Measurements from ENCODE around the gene LRBA. TPM values are rescaled to one million over a fixed set of nuclear protein-coding genes. Genes with fewer than 3 reads are reported as not detected.

Gene LRBA
- total and polyA plus RNA-seq, 8 donors, result 43.3 to 62.5 (median 52.3) TPM

GRCh38 chr4:151038452-151039157 is 23.5 kb upstream of the LRBA start:
- no peaks in the 10 kb centered on the region for H3K9me3 ChIP-seq
- no peak for TF ChIP-seq CTCF (IDR thresholded peaks at IDR 0.05)
- ATAC-seq (no peak), DNase-seq (no peak)
- H3K27ac ChIP-seq, result no peak overlapping the region
- no peaks in the 10 kb centered on the region for H3K27me3 ChIP-seq
- intact Hi-C loops (cut with DNase I), result no loop called here
- no peaks in the 10 kb centered on the region for H3K4me1 ChIP-seq
- no peaks in the 10 kb centered on the region for H3K36me3 ChIP-seq
- H3K4me3 ChIP-seq, result no peak overlapping the region

GRCh38 chr4:151035911-151036310 is 20.8 kb upstream of the LRBA start:
- intact Hi-C loops (cut with DNase I), result no loop called here
- H3K27me3 ChIP-seq, result no peaks in the 10 kb centered on the region
- H3K9me3 ChIP-seq, result no peaks in the 10 kb centered on the region
- DNase-seq (no peak), ATAC-seq (no peak)
- no peaks in the 10 kb centered on the region for H3K4me1 ChIP-seq
- H3K36me3 ChIP-seq, result no peaks in the 10 kb centered on the region
- no peak overlapping the region for H3K27ac ChIP-seq
- no peak for TF ChIP-seq CTCF (IDR thresholded peaks at IDR 0.05)
- H3K4me3 ChIP-seq, result no peak overlapping the region

GRCh38 chr4:151035328-151035727 is 20.2 kb upstream of the LRBA start:
- H3K9me3 ChIP-seq, result no peaks in the 10 kb centered on the region
- DNase-seq, result peak in 2 of 4 donors; percentile 17 to 68
- no peak for TF ChIP-seq CTCF (IDR thresholded peaks at IDR 0.05)
- intact Hi-C loops (cut with DNase I), result no loop called here
- H3K27ac ChIP-seq, result peak overlapping the region in 1 of 2 donors; percentile 42
- ATAC-seq, result peak; percentile 91
- no peaks in the 10 kb centered on the region for H3K36me3 ChIP-seq
- H3K4me1 ChIP-seq, result no peaks in the 10 kb centered on the region
- H3K4me3 ChIP-seq, result no peak overlapping the region
- H3K27me3 ChIP-seq, result no peaks in the 10 kb centered on the region

GRCh38 chr4:151034829-151035228 is 19.7 kb upstream of the LRBA start:
- no peaks in the 10 kb centered on the region for H3K27me3 ChIP-seq
- no peak for DNase-seq

More at GRCh38 chr4:151034829-151035228, 19.7 kb upstream of the LRBA start:
- Histone ChIP-seq H3K4me3 (no peak overlapping the region), H3K4me1 (no peaks in the 10 kb centered on the region), H3K27ac (peak overlapping the region in 1 of 2 donors; percentile 42), H3K36me3 (no peaks in the 10 kb centered on the region), H3K9me3 (no peaks in the 10 kb centered on the region)
- intact Hi-C loops (cut with DNase I), result no loop called here
- TF ChIP-seq CTCF (IDR thresholded peaks at IDR 0.05), result no peak
- ATAC-seq, result no peak
